Right lobe of liver (tissue), 6 donors: Measurements from ENCODE around the gene CXCR6. TPM values are rescaled to one million over a fixed set of nuclear protein-coding genes. Genes with fewer than 3 reads are reported as not detected.

Experiments used
- ATAC-seq, 4 donors: fragments of 200-7000 bp; cut with Tn5 transposase; one replicate each; pipeline ENCODE4 v1.9.1; 2020; ENCODE audit warnings: mild to moderate bottlenecking in 4 of 4, moderate library complexity in 4 of 4
- DNase-seq, 3 donors: peaks; one replicate each; pipeline ENCODE4 v3.0.0-alpha.2; 2020
- H3K27ac ChIP-seq, 3 donors: fragments of 200-600 bp; one replicate each; pipeline ENCODE4 v1.8.0; 2022
- H3K27me3 ChIP-seq, 2 donors: fragments of 200-600 bp; one replicate each; pipeline ENCODE4 v1.8.0; 2022
- H3K36me3 ChIP-seq, 4 donors: fragments of 200-600 bp; sonication (generic) in 1 of 4; one replicate each; pipeline versions ENCODE4 v1.5.1 to v1.8.0; 2017 to 2022; ENCODE audit warnings: control low read depth in 1 of 4
- H3K4me1 ChIP-seq, 4 donors: fragments of 200-600 bp; sonication (generic) in 1 of 4; one replicate each; pipeline versions ENCODE4 v1.5.1 to v1.8.0; 2017 to 2022; ENCODE audit warnings: control low read depth in 1 of 4
- H3K4me3 ChIP-seq, 3 donors: fragments of 200-600 bp; one replicate each; pipeline ENCODE4 v1.8.0; 2022
- H3K9me3 ChIP-seq, 4 donors: fragments of 200-600 bp; sonication (generic) in 1 of 4; one replicate each; pipeline versions ENCODE4 v1.5.1 to v1.8.0; 2017 to 2022; ENCODE audit warnings: control low read depth in 1 of 4
- CTCF ChIP-seq, 4 donors: fragments of 200-600 bp in 3 of 4; fragments of 450-650 bp in 1 of 4; IDR thresholded peaks; one replicate each; pipeline versions ENCODE4 v1.5.1 to v1.8.0; 2016 to 2022; ENCODE audit warnings: antibody characterized with exemption in 4 of 4, mild to moderate bottlenecking in 2 of 4
- POLR2A ChIP-seq: fragments of 450-650 bp; IDR thresholded peaks from one replicate; pipeline ENCODE4 v1.6.1; 2017; ENCODE audit warnings: antibody characterized with exemption, mild to moderate bottlenecking
- WGBS: methylation state at CpG from one replicate; pipeline ENCODE4 v1.1.6; 2018; ENCODE audit warnings: low coverage, low lambda C conversion rate; ENCODE audit not compliant: insufficient coverage; ENCODE audit errors: missing lambda C conversion rate; 5-methylcytosine and 5-hydroxymethylcytosine counted together
- intact Hi-C, 2 donors: fragments of 100-400 bp; cut with DNase I; formaldehyde crosslinking; loops; one replicate each; pipeline versions ENCODE4 v1.11.2 to v1.14.1; 2022
- total RNA-seq, 6 experiments: library from RNA; depleted of rRNA in 2 of 6; stranded (reverse); fragments of >200 nt in 2 of 6; fragmentation: NEBNext Ultra II Directional in 3 of 6; extraction: Animal tissue kit (Norgen Biotek cat#: 25700) in 3 of 6; gene quantifications; one replicate each; pipeline versions ENCODE4 v1.1.0 to v1.2.4, GENCODE V29; 2016 to 2023
- donor health status: DM: no; HTN: yes; CAD: no.
- donor health status: DM: no; HTN: no; CAD: no.
- donor health status: DM: no; HTN: no; CAD: no.
- donor health status: DM: no; HTN: yes; CAD: no.
- donor health status: DM: no; HTN: yes; CAD: no.

CXCR6 gene
- total RNA-seq, 6 experiments from 2014 or later, result 0.37 to 1.4 (median 0.76) TPM; not detected in 1

GRCh38 chr3:45933591-45933990, 9.7 kb upstream of the CXCR6 start:
- DNase-seq, result no peak

GRCh38 chr3:45936261-45936660, 7.0 kb upstream of the CXCR6 start:
- WGBS, result 76% methylated on average over 4 of the region's 9 CpGs
- H3K4me3 ChIP-seq, result no peak overlapping the region
- ATAC-seq (no peak), DNase-seq (no peak)
- no peaks in the 10 kb centered on the region for H3K9me3 ChIP-seq
- H3K36me3 ChIP-seq, result peaks cover 0 to 50% (median 11%) of the 10 kb centered on the region in 4 donors
- intact Hi-C loops, result loop anchor here in 1 of 2 donors (5.0 kb wide), 1 partner anchor 141 kb away; no protein-coding TSS in a partner anchor
- H3K4me1 ChIP-seq, result no peaks in the 10 kb centered on the region
- H3K27ac ChIP-seq, result no peak overlapping the region
- no peaks in the 10 kb centered on the region for H3K27me3 ChIP-seq
- TF ChIP-seq POLR2A (no peak), CTCF (IDR thresholded peaks at IDR 0.05) (no peak)

More at GRCh38 chr3:45933591-45933990, 9.7 kb upstream of the CXCR6 start:
- TF ChIP-seq POLR2A (no peak), CTCF (IDR thresholded peaks at IDR 0.05) (no peak)
- H3K4me1 ChIP-seq, result no peaks in the 10 kb centered on the region
- WGBS, result 81% methylated on average over 4 of the region's 4 CpGs
- no peaks in the 10 kb centered on the region for H3K27me3 ChIP-seq
- no peaks in the 10 kb centered on the region for H3K9me3 ChIP-seq
- no peak for ATAC-seq
- H3K36me3 ChIP-seq, result peaks cover 0 to 64% (median 15%) of the 10 kb centered on the region in 4 donors
- no peak overlapping the region for H3K27ac ChIP-seq
- intact Hi-C loops, result no loop called here
- no peak overlapping the region for H3K4me3 ChIP-seq

GRCh38 chr3:45937206-45938042, 5.8 kb upstream of the CXCR6 start:
- H3K27ac ChIP-seq, result no peak overlapping the region
- intact Hi-C loops, result loop anchor here in 1 of 2 donors (5.0 kb wide), 1 partner anchor 140 kb away; no protein-coding TSS in a partner anchor

GRCh38 chr3:45938043-45938435, 5.2 kb upstream of the CXCR6 start:
- DNase-seq, result no peak
- Histone ChIP-seq H3K27me3 (no peaks in the 10 kb centered on the region), H3K4me1 (no peaks in the 10 kb centered on the region), H3K4me3 (no peak overlapping the region), H3K36me3 (peaks cover 0 to 40% (median 4%) of the 10 kb centered on the region in 4 donors), H3K9me3 (no peaks in the 10 kb centered on the region), H3K27ac (no peak overlapping the region)
- ATAC-seq, result no peak
- 100% methylated on average over 4 of the region's 4 CpGs for WGBS
- intact Hi-C loops, result loop anchor here in 1 of 2 donors (5.0 kb wide), 1 partner anchor 139 kb away; no protein-coding TSS in a partner anchor
- no peak for TF ChIP-seq POLR2A
- TF ChIP-seq CTCF (IDR thresholded peaks at IDR 0.05), result no peak

More at GRCh38 chr3:45937206-45938042, 5.8 kb upstream of the CXCR6 start:
- H3K4me3 ChIP-seq, result no peak overlapping the region
- ATAC-seq, result no peak
- H3K4me1 ChIP-seq, result no peaks in the 10 kb centered on the region
- H3K9me3 ChIP-seq, result no peaks in the 10 kb centered on the region
- no peak for DNase-seq
- peaks cover 0 to 45% (median 4%) of the 10 kb centered on the region in 4 donors for H3K36me3 ChIP-seq
- TF ChIP-seq CTCF (IDR thresholded peaks at IDR 0.05), result no peak
- TF ChIP-seq POLR2A, result no peak
- H3K27me3 ChIP-seq, result no peaks in the 10 kb centered on the region
- WGBS, result 92% methylated on average over 6 of the region's 8 CpGs
